CD4-positive, alpha-beta T cell (primary cell): ENCODE results near the gene RSBN1L. TPM values are rescaled to one million over a fixed set of nuclear protein-coding genes. Genes with fewer than 3 reads are reported as not detected.
A peak's percentile ranks its signal among the peaks of the same experiment; 100 is the strongest.

ENCODE experiments used
- ATAC-seq: fragments of 200-7000 bp; cut with Tn5 transposase; one replicate; pipeline ENCODE4 v1.10.0; 2022; ENCODE audit warnings: mild to moderate bottlenecking; ENCODE audit not compliant: poor library complexity
- CTCF ChIA-PET: fragments of 350-600 bp; sonication (Branson Sonifier 250); formaldehyde crosslinking; loops from one replicate; lab custom pipeline; 2021; ENCODE audit warnings: antibody characterized with exemption, inconsistent platforms; lab: Charles Lee
- POLR2A ChIA-PET: fragments of 350-600 bp; sonication (Branson Sonifier 250); formaldehyde crosslinking; loops from one replicate; lab custom pipeline; 2021; ENCODE audit warnings: antibody characterized with exemption, inconsistent platforms; lab: Charles Lee
- DNase-seq, 14 experiments: peaks; one replicate each; pipeline ENCODE4 v3.0.0-alpha.2; 2013 to 2020; ENCODE audit warnings: mixed read lengths in 2 of 14
- H3K27ac ChIP-seq, 2 donors: one replicate each; pipeline versions ENCODE4 v1.5.1 to v1.7.0; 2013; ENCODE audit warnings: low read length in 2 of 2, low read depth in 1 of 2, mild to moderate bottlenecking in 1 of 2
- H3K27me3 ChIP-seq, 2 experiments: 1 replicate in 1 of 2; 2 replicates in 1 of 2; pipeline versions ENCODE4 v1.6.1 to v1.7.0; 2013; ENCODE audit warnings: low read length in 2 of 2, control low read depth in 1 of 2, mild to moderate bottlenecking in 1 of 2, moderate library complexity in 1 of 2; ENCODE audit not compliant: insufficient read depth in 2 of 2, control insufficient read depth in 1 of 2
- H3K36me3 ChIP-seq: one replicate; pipeline ENCODE4 v1.6.1; 2013; ENCODE audit warnings: low read length, control low read depth; ENCODE audit not compliant: insufficient read depth
- H3K4me1 ChIP-seq: one replicate; pipeline ENCODE4 v1.6.1; 2013; ENCODE audit warnings: low read length, control low read depth; ENCODE audit not compliant: insufficient read depth
- H3K4me3 ChIP-seq: one replicate; pipeline ENCODE4 v1.5.1; 2013; ENCODE audit warnings: mild to moderate bottlenecking, low read length, moderate library complexity
- H3K9me3 ChIP-seq, 2 experiments: 1 replicate in 1 of 2; 2 replicates in 1 of 2; pipeline versions ENCODE4 v1.6.1 to v1.7.0; 2013; ENCODE audit warnings: low read length in 2 of 2, mild to moderate bottlenecking in 2 of 2, control low read depth in 1 of 2, moderate library complexity in 1 of 2; ENCODE audit not compliant: control insufficient read depth in 1 of 2, insufficient read depth in 1 of 2
- H3K27ac Mint-ChIP-seq: one replicate; pipeline ENCODE4 v1.8.0; 2020; ENCODE audit warnings: mixed read lengths
- H3K27me3 Mint-ChIP-seq: one replicate; pipeline ENCODE4 v1.8.0; 2021; ENCODE audit warnings: mixed read lengths
- H3K36me3 Mint-ChIP-seq: one replicate; pipeline ENCODE4 v1.8.0; 2021; ENCODE audit warnings: low read depth, mixed read lengths
- H3K4me1 Mint-ChIP-seq: one replicate; pipeline ENCODE4 v1.8.0; 2021; ENCODE audit warnings: low read depth, mixed read lengths
- H3K4me3 Mint-ChIP-seq: one replicate; pipeline ENCODE4 v1.8.0; 2020; ENCODE audit warnings: mild to moderate bottlenecking, mixed read lengths
- H3K9me3 Mint-ChIP-seq: one replicate; pipeline ENCODE4 v1.8.0; 2020; ENCODE audit warnings: mixed read lengths
- CTCF ChIP-seq: fragments of 200-600 bp; IDR thresholded peaks from one replicate; pipeline ENCODE4 v1.8.0; 2022; ENCODE audit warnings: antibody characterized with exemption, mild to moderate bottlenecking
- intact Hi-C, 2 experiments: fragments of 100-400 bp; cut with DNase I in 1 of 2; cut with micrococcal nuclease in 1 of 2; formaldehyde crosslinking; loops; one replicate each; pipeline versions ENCODE4 v1.15.1 to v1.9.0; 2023 to 2025; cut with DNase I, micrococcal nuclease
- total RNA-seq, 174 experiments: library from RNA in 2 of 174; stranded (reverse) in 2 of 174; gene quantifications; one replicate each; pipeline ENCODE4 v1.2.3 and lab custom pipeline; 2021 to 2026

Gene RSBN1L
- total RNA-seq, 2 experiments from 2014 or later = 9.0 to 9.6 TPM

- Mint-ChIP-seq H3K27me3 (no peaks in the 10 kb centered on the region), H3K9me3 (no peaks in the 10 kb centered on the region), H3K4me3 (no peak overlapping the region), H3K4me1 (peaks cover 39% of the 10 kb centered on the region), H3K36me3 (peaks cover 45% of the 10 kb centered on the region), H3K27ac (peak overlapping the region; percentile 49)
- H3K9me3 ChIP-seq = no peaks in the 10 kb centered on the region
- H3K4me3 ChIP-seq = no peak overlapping the region
- TF ChIP-seq CTCF = no peak
- no peak for ATAC-seq
- peaks cover 16% of the 10 kb centered on the region for H3K4me1 ChIP-seq
- H3K36me3 ChIP-seq = peaks cover 24% of the 10 kb centered on the region
- H3K27me3 ChIP-seq = no peaks in the 10 kb centered on the region
- ChIA-PET POLR2A (interaction anchor here (1.7 kb wide), 1 partner anchor 10 kb away, joined by 7 read pairs; no protein-coding TSS in a partner anchor), CTCF (no interaction called here)
- no peak for DNase-seq
- H3K27ac ChIP-seq = no peak overlapping the region
- intact Hi-C loops = no loop called here
Observed at GRCh38 chr7:77746824-77747165, 50.5 kb downstream of the RSBN1L start.

GRCh38 chr7:77747178-77747577 lies 50.9 kb downstream of the RSBN1L start:
- H3K4me1 ChIP-seq = peaks cover 20% of the 10 kb centered on the region
- intact Hi-C loops = no loop called here
- TF ChIP-seq CTCF = no peak
- Mint-ChIP-seq H3K9me3 (no peaks in the 10 kb centered on the region), H3K27me3 (no peaks in the 10 kb centered on the region), H3K4me1 (peaks cover 43% of the 10 kb centered on the region), H3K4me3 (no peak overlapping the region), H3K27ac (peak overlapping the region; percentile 65), H3K36me3 (peaks cover 44% of the 10 kb centered on the region)
- POLR2A ChIA-PET = interaction anchor here (1.7 kb wide), 1 partner anchor 10 kb away, joined by 7 read pairs; no protein-coding TSS in a partner anchor
- peaks cover 26% of the 10 kb centered on the region for H3K36me3 ChIP-seq
- no peak overlapping the region for H3K4me3 ChIP-seq
- DNase-seq (no peak), ATAC-seq (no peak)
- CTCF ChIA-PET = interaction anchor here (1.6 kb wide), 1 partner anchor 52 kb away, joined by 3 read pairs; the partner anchor contains the start of genes PHTF2 and TMEM60
- H3K27me3 ChIP-seq = no peaks in the 10 kb centered on the region
- H3K27ac ChIP-seq = no peak overlapping the region
- H3K9me3 ChIP-seq = no peaks in the 10 kb centered on the region

GRCh38 chr7:77747718-77748117 lies 51.5 kb downstream of the RSBN1L start:
- no peak for DNase-seq
- intact Hi-C loops = no loop called here
- Mint-ChIP-seq H3K9me3 (no peaks in the 10 kb centered on the region), H3K4me3 (no peak overlapping the region), H3K4me1 (peaks cover 48% of the 10 kb centered on the region), H3K27me3 (no peaks in the 10 kb centered on the region), H3K36me3 (peaks cover 45% of the 10 kb centered on the region), H3K27ac (peak overlapping the region; percentile 65)
- no peak overlapping the region for H3K4me3 ChIP-seq
- H3K36me3 ChIP-seq = peaks cover 28% of the 10 kb centered on the region
- ATAC-seq = no peak
- no peaks in the 10 kb centered on the region for H3K27me3 ChIP-seq
- no peak for TF ChIP-seq CTCF
- ChIA-PET POLR2A (interaction anchor here (1.7 kb wide), 1 partner anchor 10 kb away, joined by 7 read pairs; no protein-coding TSS in a partner anchor), CTCF (interaction anchor here (1.1 to 1.6 kb wide), 2 partner anchors 51 to 96 kb away, joined by 3 read pairs; partner anchors contain the start of genes PHTF2 and TMEM60)
- peaks cover 22% of the 10 kb centered on the region for H3K4me1 ChIP-seq
- no peaks in the 10 kb centered on the region for H3K9me3 ChIP-seq
- no peak overlapping the region for H3K27ac ChIP-seq
